Tibial nerve (tissue), 3 donors: ENCODE measurements around the gene ALG14.

ENCODE experiments used
- CTCF ChIP-seq, 5 experiments: fragments of 200-600 bp in 3 of 5; fragments of 450-650 bp in 2 of 5; sonication (generic) in 3 of 5; IDR thresholded peaks; one replicate each; pipeline ENCODE4 v1.5.1; 2016 to 2019; ENCODE audit warnings: antibody characterized with exemption in 5 of 5, mild to moderate bottlenecking in 3 of 5, moderate library complexity in 2 of 5
- POLR2A ChIP-seq, 2 donors: fragments of 450-650 bp; IDR thresholded peaks; one replicate each; pipeline ENCODE4 v1.6.1; 2017; ENCODE audit warnings: antibody characterized with exemption in 2 of 2, mild to moderate bottlenecking in 2 of 2, moderate library complexity in 2 of 2

GRCh38 chr1:95012389-95012788, 60.4 kb downstream of the ALG14 start:
- TF ChIP-seq CTCF (IDR thresholded peaks at IDR 0.05) = no peak
- TF ChIP-seq POLR2A (IDR thresholded peaks at IDR 0.05) = no peak
